NCI-H774 (cell line): Measurements from ENCODE around the gene DUSP3.

Experiments used
- DNase-seq: peaks from one replicate; lab custom pipeline; 2025; lab: John Stamatoyannopoulos, UW

The DUSP3 gene

GRCh38 chr17:43768943-43769342 lies 9.8 kb downstream of the DUSP3 start:
- DNase-seq: no peak

GRCh38 chr17:43768382-43768781 lies 10.4 kb downstream of the DUSP3 start:
- no peak for DNase-seq

- no peak for DNase-seq
These were observed 11.1 kb downstream of the DUSP3 start for GRCh38 chr17:43767713-43768059.

GRCh38 chr17:43767053-43767712 lies 11.6 kb downstream of the DUSP3 start:
- DNase-seq: no peak

GRCh38 chr17:43766413-43767052 lies 12.2 kb downstream of the DUSP3 start:
- peak; percentile 1 for DNase-seq

GRCh38 chr17:43760254-43760852 lies 18.4 kb downstream of the DUSP3 start:
- DNase-seq: peak; percentile 89

- DNase-seq: no peak
These were observed 18.9 kb downstream of the DUSP3 start for GRCh38 chr17:43759836-43760235.

GRCh38 chr17:43758497-43759174 lies 20.1 kb downstream of the DUSP3 start, which contains the start of gene SOST:
TSS of gene SOST (minus strand) at chr17:43758791. CDS start at chr17:43758741, 50 bp downstream.
- DNase-seq: no peak

GRCh38 chr17:43758086-43758485 lies 20.7 kb downstream of the DUSP3 start:
- DNase-seq: no peak

GRCh38 chr17:43757171-43757660 lies 21.6 kb downstream of the DUSP3 start:
- DNase-seq: no peak

GRCh38 chr17:43756201-43756600 lies 22.6 kb downstream of the DUSP3 start:
- DNase-seq: no peak

GRCh38 chr17:43755389-43755875 lies 23.3 kb downstream of the DUSP3 start:
- no peak for DNase-seq

GRCh38 chr17:43754947-43755346 lies 23.8 kb downstream of the DUSP3 start:
- DNase-seq: no peak

GRCh38 chr17:43753493-43754129 lies 25.2 kb downstream of the DUSP3 start:
- DNase-seq: no peak

GRCh38 chr17:43750153-43750552 lies 28.6 kb downstream of the DUSP3 start:
- DNase-seq: no peak

GRCh38 chr17:43745541-43745940 lies 33.2 kb downstream of the DUSP3 start:
- DNase-seq: no peak

GRCh38 chr17:43741636-43742035 lies 37.1 kb downstream of the DUSP3 start:
- DNase-seq: no peak

GRCh38 chr17:43740541-43740940 lies 38.2 kb downstream of the DUSP3 start:
- DNase-seq: no peak

- DNase-seq: no peak
These were observed 41.1 kb downstream of the DUSP3 start for GRCh38 chr17:43737722-43738121.

- DNase-seq: no peak
These were observed 42.4 kb downstream of the DUSP3 start for GRCh38 chr17:43736389-43736788.

GRCh38 chr17:43734376-43734775 lies 44.4 kb downstream of the DUSP3 start:
- no peak for DNase-seq

- no peak for DNase-seq
These were observed 44.8 kb downstream of the DUSP3 start for GRCh38 chr17:43733956-43734355.
